ENCODE measurements around the gene RAVER2. TPM values are rescaled to one million over a fixed set of nuclear protein-coding genes. Genes with fewer than 3 reads are reported as not detected.

Gene RAVER2
- total RNA-seq, 1 donor from 2014 or later, result 18.6 TPM

GRCh38 chr1:64845831-64846425 is 101.1 kb downstream of the RAVER2 start:
- Mint-ChIP-seq H3K9me3 (no peaks in the 10 kb centered on the region), H3K4me3 (no peak overlapping the region), H3K27ac (no peak overlapping the region)

GRCh38 chr1:64846573-64847430 is 101.9 kb downstream of the RAVER2 start:
- no peak for TF ChIP-seq CTCF (IDR thresholded peaks at IDR 0.05; ENCODE audit: unreplicated experiment)
- Mint-ChIP-seq H3K4me3 (no peak overlapping the region), H3K27ac (no peak overlapping the region)

More at GRCh38 chr1:64845831-64846425, 101.1 kb downstream of the RAVER2 start:
- Mint-ChIP-seq H3K36me3 (peaks cover 20% of the 10 kb centered on the region), H3K27me3 (ENCODE audit: low read depth) (no peaks in the 10 kb centered on the region), H3K4me1 (no peaks in the 10 kb centered on the region)
- no peak for DNase-seq (ENCODE audit: low spot score in 2 of 2, unreplicated experiment in 2 of 2)
- no peak for TF ChIP-seq CTCF (IDR thresholded peaks at IDR 0.05; ENCODE audit: unreplicated experiment)

GRCh38 chr1:64847666-64848065 is 102.8 kb downstream of the RAVER2 start:
- Mint-ChIP-seq H3K4me3 (no peak overlapping the region), H3K9me3 (no peaks in the 10 kb centered on the region), H3K36me3 (peaks cover 13% of the 10 kb centered on the region), H3K27ac (no peak overlapping the region), H3K4me1 (no peaks in the 10 kb centered on the region), H3K27me3 (ENCODE audit: low read depth) (no peaks in the 10 kb centered on the region)
- DNase-seq (ENCODE audit: low spot score in 2 of 2, unreplicated experiment in 2 of 2), result no peak
- TF ChIP-seq CTCF (IDR thresholded peaks at IDR 0.05; ENCODE audit: unreplicated experiment), result no peak

More at GRCh38 chr1:64846573-64847430, 101.9 kb downstream of the RAVER2 start:
- peaks cover 13% of the 10 kb centered on the region for H3K36me3 Mint-ChIP-seq
- no peak for DNase-seq (ENCODE audit: low spot score in 2 of 2, unreplicated experiment in 2 of 2)
- H3K27me3 Mint-ChIP-seq (ENCODE audit: low read depth), result no peaks in the 10 kb centered on the region
- no peaks in the 10 kb centered on the region for H3K4me1 Mint-ChIP-seq
- no peaks in the 10 kb centered on the region for H3K9me3 Mint-ChIP-seq

GRCh38 chr1:64848136-64848535 is 103.3 kb downstream of the RAVER2 start:
- TF ChIP-seq CTCF (IDR thresholded peaks at IDR 0.05; ENCODE audit: unreplicated experiment), result no peak
- Mint-ChIP-seq H3K36me3 (peaks cover 13% of the 10 kb centered on the region), H3K4me1 (no peaks in the 10 kb centered on the region), H3K9me3 (no peaks in the 10 kb centered on the region), H3K27ac (no peak overlapping the region), H3K4me3 (no peak overlapping the region), H3K27me3 (ENCODE audit: low read depth) (no peaks in the 10 kb centered on the region)
- DNase-seq (ENCODE audit: low spot score in 2 of 2, unreplicated experiment in 2 of 2), result no peak

- Mint-ChIP-seq H3K4me3 (no peak overlapping the region), H3K36me3 (peaks cover 11% of the 10 kb centered on the region), H3K4me1 (no peaks in the 10 kb centered on the region), H3K27me3 (ENCODE audit: low read depth) (no peaks in the 10 kb centered on the region), H3K9me3 (no peaks in the 10 kb centered on the region), H3K27ac (no peak overlapping the region)
- DNase-seq (ENCODE audit: low spot score in 2 of 2, unreplicated experiment in 2 of 2), result no peak
- no peak for TF ChIP-seq CTCF (IDR thresholded peaks at IDR 0.05; ENCODE audit: unreplicated experiment)
These were observed 103.9 kb downstream of the RAVER2 start for GRCh38 chr1:64848803-64849202.
